ENCODE results near the gene STK32C. TPM values are rescaled to one million over a fixed set of nuclear protein-coding genes. Genes with fewer than 3 reads are reported as not detected.
"Not testable (repeated sequence)": the region's sequence is repeated elsewhere in the genome, so short reads cannot be mapped to it uniquely, and the experiment has no call there.

Gene STK32C
- total and polyA plus RNA-seq, 2 experiments from 2014 or later: 8.8 to 9.8 TPM

- in situ Hi-C loops (cut with MboI): loop anchor here (10.0 kb wide), 1 partner anchor 114 kb away; no protein-coding TSS in a partner anchor
- TF ChIP-seq EZH2phosphoT487 (IDR thresholded peaks at IDR 0.05; ENCODE audit: insufficient read depth, low read depth) (no peak), EZH2 (IDR thresholded peaks at IDR 0.05; ENCODE audit: insufficient read depth, poor library complexity, severe bottlenecking) (no peak)
- Histone ChIP-seq H3K9me2 (ENCODE audit: insufficient read depth) (no peaks in the 10 kb centered on the region), H3K4me1 (ENCODE audit: insufficient read depth) (0 out of 2 replicates have a peak, but pooled peaks cover 4% of the 10 kb centered on the region), H3K36me3 (ENCODE audit: low read depth) (peaks cover 8% of the 10 kb centered on the region; the same call in 1 of the 2 replicates), H3K4me3 (no peak overlapping the region), H3K27me3 (replicated peaks; ENCODE audit: insufficient read depth) (no peaks in the 10 kb centered on the region), H3F3A (ENCODE audit: insufficient read depth) (no peaks in the 10 kb centered on the region), H3K27ac (no peak overlapping the region), H3K9ac (no peak overlapping the region), H3K4me2 (ENCODE audit: unreplicated experiment) (no peak overlapping the region), H3K9me3 (ENCODE audit: low read depth) (no peaks in the 10 kb centered on the region), H4K20me1 (ENCODE audit: insufficient read depth) (no peaks in the 10 kb centered on the region), H3K79me2 (ENCODE audit: insufficient read depth) (no peaks in the 10 kb centered on the region), H2AFZ (no peak overlapping the region)
- WGBS, 2 experiments (ENCODE audit: low coverage in 1 of 2, low lambda C conversion rate in 2 of 2, missing lambda C conversion rate in 2 of 2): 86% methylated on average over 10 of the region's 10 CpGs
- DNase-seq: no peak
These were observed 31.1 kb upstream of the STK32C start for GRCh38 chr10:132338876-132339275.

GRCh38 chr10:132337854-132338253 is 30.1 kb upstream of the STK32C start:
- in situ Hi-C loops (cut with MboI): loop anchor here (10.0 kb wide), 1 partner anchor 113 kb away; no protein-coding TSS in a partner anchor
- DNase-seq; H3K27me3 ChIP-seq (replicated peaks; ENCODE audit: insufficient read depth); H3K4me1 ChIP-seq (ENCODE audit: insufficient read depth); H4K20me1 ChIP-seq (ENCODE audit: insufficient read depth); H3F3A ChIP-seq (ENCODE audit: insufficient read depth); H3K9me2 ChIP-seq (ENCODE audit: insufficient read depth); H3K79me2 ChIP-seq (ENCODE audit: insufficient read depth); H3K9me3 ChIP-seq (ENCODE audit: low read depth); H3K36me3 ChIP-seq (ENCODE audit: low read depth); H3K27ac ChIP-seq; H3K4me3 ChIP-seq; H3K4me2 ChIP-seq (ENCODE audit: unreplicated experiment): not testable (repeated sequence)
- WGBS, 2 experiments (ENCODE audit: low coverage in 1 of 2, low lambda C conversion rate in 2 of 2, missing lambda C conversion rate in 2 of 2): 95 to 96% methylated on average over 7 of the region's 7 CpGs
- Histone ChIP-seq H2AFZ (peak overlapping the region; percentile 79; the same call in 1 of the 2 replicates), H3K9ac (peak overlapping the region; percentile 71; the same call in 1 of the 2 replicates)

- Histone ChIP-seq H3K27ac (peak overlapping the region; percentile 49), H3K9me2 (ENCODE audit: insufficient read depth) (no peaks in the 10 kb centered on the region), H3K4me3 (peak overlapping the region; percentile 67), H3K79me2 (ENCODE audit: insufficient read depth) (no peaks in the 10 kb centered on the region), H3K4me2 (ENCODE audit: unreplicated experiment) (peak overlapping the region; percentile 85), H2AFZ (peak overlapping the region; percentile 79), H3K4me1 (ENCODE audit: insufficient read depth) (0 out of 2 replicates have a peak, but pooled peaks cover 9% of the 10 kb centered on the region), H3F3A (ENCODE audit: insufficient read depth) (no peaks in the 10 kb centered on the region), H3K27me3 (replicated peaks; ENCODE audit: insufficient read depth) (no peaks in the 10 kb centered on the region), H3K36me3 (ENCODE audit: low read depth) (no peaks in the 10 kb centered on the region; the same call in 1 of the 2 replicates), H3K9me3 (ENCODE audit: low read depth) (no peaks in the 10 kb centered on the region), H4K20me1 (ENCODE audit: insufficient read depth) (no peaks in the 10 kb centered on the region), H3K9ac (peak overlapping the region; percentile 71)
- no peak for TF ChIP-seq EZH2phosphoT487 (IDR thresholded peaks at IDR 0.05; ENCODE audit: insufficient read depth, low read depth)
- no peak for TF ChIP-seq EZH2 (IDR thresholded peaks at IDR 0.05; ENCODE audit: insufficient read depth, poor library complexity, severe bottlenecking)
- DNase-seq: peak; percentile 55
- in situ Hi-C loops (cut with MboI): loop anchor here (10.0 kb wide), 1 partner anchor 112 kb away; no protein-coding TSS in a partner anchor
- 41 to 49% methylated on average over 19 of the region's 19 CpGs for WGBS, 2 experiments (ENCODE audit: low coverage in 1 of 2, low lambda C conversion rate in 2 of 2, missing lambda C conversion rate in 2 of 2)
These were observed 29.2 kb upstream of the STK32C start for GRCh38 chr10:132336919-132337407.

GRCh38 chr10:132336064-132336746 is 28.5 kb upstream of the STK32C start:
- Histone ChIP-seq H3K4me1 (ENCODE audit: insufficient read depth) (0 out of 2 replicates have a peak, but pooled peaks cover 9% of the 10 kb centered on the region), H3K79me2 (ENCODE audit: insufficient read depth) (peaks cover 4% of the 10 kb centered on the region), H3K9me2 (ENCODE audit: insufficient read depth) (no peaks in the 10 kb centered on the region), H3K4me3 (peak overlapping the region; percentile 67), H2AFZ (peak overlapping the region; percentile 79), H3K27ac (peak overlapping the region; percentile 49), H3K4me2 (ENCODE audit: unreplicated experiment) (peak overlapping the region; percentile 85), H3K36me3 (ENCODE audit: low read depth) (no peaks in the 10 kb centered on the region; the same call in 1 of the 2 replicates), H3K9ac (peak overlapping the region; percentile 71), H4K20me1 (ENCODE audit: insufficient read depth) (no peaks in the 10 kb centered on the region), H3K9me3 (ENCODE audit: low read depth) (no peaks in the 10 kb centered on the region), H3F3A (ENCODE audit: insufficient read depth) (no peaks in the 10 kb centered on the region), H3K27me3 (replicated peaks; ENCODE audit: insufficient read depth) (no peaks in the 10 kb centered on the region)
- peak; percentile 25 for DNase-seq
- no peak for TF ChIP-seq EZH2phosphoT487 (IDR thresholded peaks at IDR 0.05; ENCODE audit: insufficient read depth, low read depth)
- TF ChIP-seq EZH2 (IDR thresholded peaks at IDR 0.05; ENCODE audit: insufficient read depth, poor library complexity, severe bottlenecking): no peak
- in situ Hi-C loops (cut with MboI): loop anchor here (10.0 kb wide), 1 partner anchor 111 kb away; no protein-coding TSS in a partner anchor
- WGBS, 2 experiments (ENCODE audit: low coverage in 1 of 2, low lambda C conversion rate in 2 of 2, missing lambda C conversion rate in 2 of 2): 55 to 64% methylated on average over 11 of the region's 11 CpGs

All from GM23248 (cell line).